Measurements from ENCODE around the gene CLP1.

Gene CLP1

GRCh38 chr11:57657194-57658022 is at the start of gene CLP1:
TSS of gene CLP1 (plus strand) at chr11:57657762. CDS start at chr11:57659477, 1,715 bp downstream.
- DNase-seq = peak; percentile 94 to 98

GRCh38 chr11:57610170-57610569 is 47.4 kb upstream of the CLP1 start:
- no peak for DNase-seq

- no peak for DNase-seq
These were observed 43.3 kb upstream of the CLP1 start for GRCh38 chr11:57614234-57614772.

GRCh38 chr11:57615308-57615707 is 42.3 kb upstream of the CLP1 start:
- no peak for DNase-seq

GRCh38 chr11:57616595-57616994 is 41.0 kb upstream of the CLP1 start:
- no peak for DNase-seq

GRCh38 chr11:57618438-57618837 is 39.1 kb upstream of the CLP1 start:
- DNase-seq = no peak

GRCh38 chr11:57619331-57619730 is 38.2 kb upstream of the CLP1 start:
- no peak for DNase-seq

GRCh38 chr11:57620467-57620866 is 37.1 kb upstream of the CLP1 start:
- DNase-seq = no peak

GRCh38 chr11:57622263-57622662 is 35.3 kb upstream of the CLP1 start:
- no peak for DNase-seq

- DNase-seq = no peak
These were observed 32.7 kb upstream of the CLP1 start for GRCh38 chr11:57624864-57625263.

- no peak for DNase-seq
These were observed 30.7 kb upstream of the CLP1 start for GRCh38 chr11:57626895-57627294.

- DNase-seq = no peak
These were observed 27.4 kb upstream of the CLP1 start for GRCh38 chr11:57630171-57630570.

- no peak for DNase-seq
These were observed 25.4 kb upstream of the CLP1 start for GRCh38 chr11:57632116-57632515.

GRCh38 chr11:57633394-57634070 is 24.0 kb upstream of the CLP1 start:
- DNase-seq = no peak

GRCh38 chr11:57634311-57634710 is 23.3 kb upstream of the CLP1 start:
- DNase-seq = no peak

- DNase-seq = no peak
These were observed 22.3 kb upstream of the CLP1 start for GRCh38 chr11:57635246-57635645.

- DNase-seq = no peak
These were observed 19.9 kb upstream of the CLP1 start for GRCh38 chr11:57637626-57638004.

GRCh38 chr11:57638005-57638781 is 19.4 kb upstream of the CLP1 start:
- DNase-seq = peak; percentile 80 to 88

- DNase-seq = no peak
These were observed 18.7 kb upstream of the CLP1 start for GRCh38 chr11:57638811-57639320.

GRCh38 chr11:57639321-57640067 is 18.1 kb upstream of the CLP1 start:
- DNase-seq = peak in 1 of 2 experiments; percentile 29

- no peak for DNase-seq
These were observed 17.3 kb upstream of the CLP1 start for GRCh38 chr11:57640068-57640800.
